Tongue (tissue), 2 donors: ENCODE data around the gene CCDC127. TPM values are rescaled to one million over a fixed set of nuclear protein-coding genes. Genes with fewer than 3 reads are reported as not detected.
"Not testable (repeated sequence)": the region's sequence is repeated elsewhere in the genome, so short reads cannot be mapped to it uniquely, and the experiment has no call there.

Experiments used
- DNase-seq: peaks from one replicate; pipeline ENCODE4 v3.0.0-alpha.2; 2015
- total RNA-seq: library from RNA; depleted of rRNA; stranded (reverse); fragments of >200 nt; gene quantifications from one replicate; pipeline ENCODE4 v1.2.3, GENCODE V29; 2014

The CCDC127 gene
- total RNA-seq, 1 donor from 2014 or later: 6.3 TPM

DNA sequence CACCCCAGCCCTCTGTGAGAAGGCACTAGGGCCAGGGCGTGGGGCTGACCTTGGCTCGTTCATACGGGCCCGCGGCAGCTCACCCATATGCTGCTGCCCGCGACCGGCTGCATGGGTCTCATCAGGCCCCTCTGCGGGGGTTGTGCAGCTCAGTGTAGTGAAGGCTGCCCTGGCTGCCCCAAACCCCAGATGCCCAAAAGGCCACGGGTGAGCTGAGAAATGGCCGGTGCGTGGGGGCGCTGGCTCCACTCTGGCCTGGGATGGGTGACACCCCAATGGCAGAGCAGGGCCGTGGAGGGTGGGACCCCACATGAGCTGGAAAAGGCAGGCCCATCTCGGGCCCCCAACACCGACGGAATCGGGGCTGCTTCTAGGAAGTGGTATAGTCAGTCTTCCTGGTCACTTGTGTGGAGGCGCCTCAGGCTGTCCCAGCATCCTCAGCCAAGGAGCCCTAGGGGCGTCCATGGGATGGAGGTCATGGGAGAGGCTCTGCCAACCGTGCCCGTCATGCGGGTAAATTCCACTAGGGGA, 46.1 kb downstream of the CCDC127 start:
- no peak for DNase-seq

DNA sequence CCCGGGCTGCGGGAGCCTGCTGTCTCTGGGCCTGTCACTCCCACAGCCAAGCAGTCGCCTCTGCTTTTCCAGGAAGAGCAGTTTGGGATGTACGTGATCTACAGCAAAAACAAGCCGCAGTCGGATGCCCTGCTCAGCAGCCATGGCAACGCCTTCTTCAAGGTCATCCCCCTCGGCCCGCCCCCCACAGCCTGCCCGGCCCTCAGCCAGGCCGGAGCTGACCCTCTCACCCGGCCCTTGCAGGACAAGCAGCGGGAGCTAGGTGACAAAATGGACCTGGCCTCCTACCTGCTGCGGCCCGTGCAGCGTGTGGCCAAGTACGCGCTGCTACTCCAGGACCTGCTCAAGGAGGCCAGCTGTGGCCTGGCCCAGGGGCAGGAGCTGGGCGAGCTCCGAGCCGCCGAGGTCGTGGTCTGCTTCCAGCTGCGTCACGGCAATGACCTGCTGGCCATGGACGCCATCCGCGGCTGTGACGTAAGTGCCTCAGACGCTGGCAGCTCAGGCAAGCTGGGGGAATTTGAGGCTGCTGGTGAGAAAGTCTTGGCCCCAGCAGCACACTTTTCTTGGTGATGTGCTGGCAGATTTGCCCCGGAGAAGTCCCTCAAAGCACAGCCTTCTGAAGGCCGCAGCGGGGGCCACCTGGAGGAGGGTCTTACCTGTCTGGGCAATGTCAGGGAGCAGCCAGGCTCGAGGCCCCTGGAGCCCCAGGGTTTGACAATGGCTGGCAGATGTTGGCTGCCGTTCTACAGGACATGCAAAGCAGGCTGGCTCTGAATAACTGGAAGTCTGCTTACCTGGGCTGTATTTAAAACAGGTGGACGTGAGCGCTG, 46.8 kb downstream of the CCDC127 start:
- no peak for DNase-seq

DNA sequence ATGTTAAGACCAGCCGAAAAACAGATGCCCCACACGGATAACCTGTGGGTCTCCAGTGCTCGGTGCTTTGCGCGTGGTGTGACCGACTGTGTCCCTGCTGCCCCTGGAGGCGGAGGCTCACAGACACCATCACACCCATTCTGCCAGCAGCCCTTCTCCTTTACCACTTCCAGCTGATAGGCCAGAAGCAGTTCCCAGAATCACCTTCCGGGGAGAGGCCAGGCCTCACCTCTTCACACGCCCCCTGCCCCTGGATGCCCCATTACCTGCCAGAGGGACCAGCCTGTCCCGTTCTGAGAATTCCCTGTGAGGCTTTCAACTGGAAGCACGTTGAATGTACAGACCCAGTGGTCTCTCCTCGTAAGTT, 48.2 kb downstream of the CCDC127 start:
- no peak for DNase-seq

DNA sequence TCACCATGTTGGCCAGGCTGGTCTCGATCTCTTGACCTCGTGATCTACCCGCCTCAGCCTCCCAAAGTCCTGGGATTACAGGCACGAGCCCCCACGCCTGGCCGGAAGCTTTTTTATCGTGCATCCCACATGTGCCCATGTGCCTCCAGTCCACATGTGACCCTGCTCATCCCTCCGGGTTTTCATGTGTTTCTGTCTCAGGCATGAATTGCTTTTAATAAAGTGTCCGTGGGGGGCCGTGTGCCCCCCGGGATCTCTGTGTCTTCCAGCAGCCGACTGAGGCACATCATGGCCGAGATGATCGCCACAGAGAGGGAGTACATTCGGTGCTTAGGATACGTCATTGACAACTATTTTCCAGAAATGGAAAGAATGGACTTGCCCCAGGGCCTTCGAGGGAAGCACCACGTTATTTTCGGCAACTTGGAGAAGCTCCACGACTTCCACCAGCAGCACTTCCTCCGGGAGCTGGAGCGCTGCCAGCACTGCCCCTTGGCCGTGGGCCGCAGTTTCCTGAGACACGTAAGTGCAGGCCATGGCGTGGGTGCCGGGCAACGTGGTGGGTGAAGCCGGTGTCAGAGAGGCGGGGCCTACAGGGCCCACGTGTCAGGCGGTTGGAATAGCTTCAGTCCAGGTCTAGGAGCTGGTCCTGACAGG, 48.8 kb downstream of the CCDC127 start:
- DNase-seq: no peak

DNA sequence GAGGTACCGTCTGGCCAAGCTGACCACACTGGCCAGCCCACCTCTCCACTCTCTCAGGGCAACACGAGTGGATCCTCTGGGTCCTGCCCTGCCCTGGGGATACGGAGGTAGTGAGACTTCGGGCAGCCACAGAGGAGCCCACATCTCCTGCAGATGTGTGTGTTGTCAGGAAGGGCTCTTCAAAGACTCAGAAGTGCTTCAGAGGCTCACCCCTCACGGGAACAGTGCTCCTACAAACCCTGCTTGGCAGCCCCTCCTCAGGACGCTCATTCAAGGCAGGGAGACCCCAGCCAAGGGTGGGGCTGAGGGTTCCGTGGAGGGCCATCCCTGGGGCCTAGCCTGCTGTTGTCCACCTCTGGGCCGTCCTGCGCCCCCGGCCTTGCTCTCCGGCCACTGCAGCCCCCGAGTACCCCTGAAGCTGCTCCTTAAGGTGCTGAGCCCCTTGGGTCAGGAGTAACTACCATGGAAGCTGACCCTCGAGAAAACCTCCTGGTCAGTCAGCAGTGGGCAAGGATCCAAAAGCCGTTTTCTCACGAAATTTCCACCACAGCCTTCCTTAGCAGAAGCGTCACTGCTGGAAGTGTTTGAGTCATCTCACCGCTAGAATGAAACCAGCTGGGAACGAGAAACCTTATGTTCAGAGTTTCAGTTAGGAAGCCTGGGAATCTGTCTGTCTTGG, 49.8 kb downstream of the CCDC127 start:
- peak; percentile 55 for DNase-seq

DNA sequence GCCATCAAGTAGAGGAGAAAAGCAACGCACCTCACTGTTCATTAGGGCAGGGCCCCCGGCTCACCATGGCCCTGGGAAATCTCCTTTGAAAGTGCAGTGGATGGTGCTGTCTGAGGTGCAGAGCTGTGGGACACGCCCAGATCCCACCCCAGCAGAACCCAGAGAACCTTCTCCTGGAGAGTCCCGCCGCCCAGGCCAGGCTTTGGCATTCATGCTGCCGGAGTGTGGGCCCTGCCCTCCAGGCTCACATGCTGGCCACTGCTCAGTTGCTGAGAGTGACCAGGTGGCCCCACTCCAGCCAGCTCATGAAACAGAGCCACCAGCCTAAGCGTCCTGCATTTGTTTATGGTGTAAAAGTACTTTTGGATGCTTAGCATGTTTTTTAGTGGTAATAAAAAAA, 50.4 kb downstream of the CCDC127 start:
- no peak for DNase-seq

DNA sequence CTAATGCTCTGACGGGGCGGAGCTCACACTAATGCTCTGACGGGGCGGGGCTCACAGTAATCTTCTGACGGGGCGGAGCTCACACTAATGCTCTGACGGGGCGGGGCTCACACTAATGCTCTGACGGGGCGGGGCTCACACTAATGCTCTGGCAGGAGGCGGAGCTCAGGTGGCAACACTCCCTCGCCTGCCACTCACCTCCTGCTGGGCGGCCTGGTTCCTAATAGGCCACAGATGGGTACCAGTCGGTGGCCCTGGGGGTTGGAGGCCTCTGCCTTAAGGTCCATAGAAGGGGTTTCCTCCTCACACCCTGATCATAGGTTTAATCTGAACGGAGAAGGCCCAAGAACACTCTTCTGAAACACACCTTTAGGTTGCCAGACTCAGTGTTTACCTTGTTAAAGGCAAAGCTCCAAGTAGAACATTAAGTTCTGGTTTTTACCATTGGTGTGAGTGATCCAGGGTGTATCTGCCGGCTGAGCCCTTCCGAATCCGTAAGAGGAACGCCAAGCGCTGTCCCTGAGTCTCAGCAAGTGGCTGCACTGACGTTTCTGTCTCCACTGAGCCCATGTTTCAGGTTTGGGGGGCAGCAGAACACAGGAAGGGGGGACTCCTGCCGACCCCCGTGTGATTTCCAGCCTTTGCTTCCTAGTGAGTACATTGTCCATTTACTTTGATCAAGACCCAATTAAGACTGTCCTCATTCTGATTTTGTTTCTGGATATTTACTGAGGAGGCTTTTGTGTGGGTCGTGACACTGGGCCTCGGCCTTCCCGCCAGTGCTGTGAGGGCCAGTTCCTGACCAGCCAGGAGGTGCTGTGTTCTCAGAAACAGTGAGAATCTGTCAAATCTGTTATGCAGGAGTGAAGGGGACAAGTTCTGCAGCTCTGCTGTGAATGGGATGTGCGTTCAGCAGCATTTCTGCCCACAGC, 51.2 kb downstream of the CCDC127 start:
- DNase-seq: no peak

DNA sequence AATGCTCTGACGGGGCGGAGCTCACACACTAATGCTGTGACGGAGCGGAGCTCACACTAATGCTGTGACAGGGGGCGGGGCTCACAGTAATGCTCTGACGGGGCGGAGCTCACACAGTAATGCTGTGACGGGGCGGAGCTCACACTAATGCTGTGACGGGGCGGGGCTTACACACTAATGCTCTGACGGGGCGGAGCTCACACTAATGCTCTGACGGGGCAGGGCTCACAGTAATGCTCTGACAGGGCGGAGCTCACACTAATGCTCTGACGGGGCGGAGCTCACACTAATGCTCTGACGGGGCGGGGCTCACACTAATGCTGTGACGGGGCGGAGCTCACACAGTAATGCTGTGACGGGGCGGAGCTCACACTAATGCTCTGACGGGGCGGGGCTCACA, 53.2 kb downstream of the CCDC127 start:
- DNase-seq: not testable (repeated sequence)

DNA sequence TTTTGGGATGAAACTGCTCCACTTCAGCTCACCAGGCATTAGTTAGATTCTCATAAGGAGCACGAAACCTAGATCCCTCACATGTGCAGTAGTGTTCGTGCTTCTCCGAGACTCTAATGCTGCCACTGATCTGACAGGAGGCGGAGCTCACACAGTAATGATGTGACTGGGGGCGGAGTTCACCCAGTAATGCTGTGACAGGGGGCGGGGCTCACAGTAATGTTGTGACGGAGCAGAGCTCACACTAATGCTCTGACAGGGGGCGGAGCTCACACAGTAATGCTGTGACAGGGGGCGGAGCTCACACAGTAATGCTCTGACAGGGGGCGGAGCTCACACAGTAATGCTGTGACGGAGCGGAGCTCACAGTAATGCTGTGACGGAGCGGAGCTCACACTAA, 53.7 kb downstream of the CCDC127 start:
- no peak for DNase-seq

DNA sequence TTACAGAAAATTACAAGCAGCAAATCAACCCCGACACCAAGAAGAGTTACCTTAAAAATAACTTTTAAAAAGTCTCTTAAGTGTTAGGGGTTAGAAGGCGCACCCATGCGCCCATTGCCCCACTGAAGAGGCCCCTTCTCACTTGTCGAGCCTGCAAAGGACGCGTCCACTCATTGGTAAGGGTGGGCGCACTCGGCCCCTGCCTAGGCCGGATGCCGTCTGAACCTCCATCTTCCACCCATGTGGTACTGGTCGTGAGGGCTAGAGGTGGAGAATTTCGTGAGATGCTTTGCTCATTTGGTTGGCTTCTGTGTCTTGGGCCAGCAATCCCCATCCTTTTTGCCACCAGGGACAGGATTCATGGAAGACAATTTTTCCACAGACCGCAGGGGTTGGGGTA, 54.1 kb downstream of the CCDC127 start:
- DNase-seq: no peak

DNA sequence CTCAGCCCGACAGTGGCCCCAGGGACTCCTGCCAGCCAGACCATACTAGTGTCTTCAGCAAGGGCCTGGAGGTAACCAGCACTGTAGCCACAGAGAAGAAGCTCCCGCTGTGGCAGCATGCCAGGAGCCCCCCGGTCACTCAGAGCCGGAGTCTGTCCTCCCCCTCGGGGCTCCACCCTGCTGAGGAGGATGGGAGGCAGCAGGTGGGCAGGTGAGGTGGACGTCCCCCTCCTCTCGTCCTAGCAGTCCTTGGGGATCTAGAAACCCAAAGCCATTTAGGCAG, 54.7 kb downstream of the CCDC127 start:
- no peak for DNase-seq

DNA sequence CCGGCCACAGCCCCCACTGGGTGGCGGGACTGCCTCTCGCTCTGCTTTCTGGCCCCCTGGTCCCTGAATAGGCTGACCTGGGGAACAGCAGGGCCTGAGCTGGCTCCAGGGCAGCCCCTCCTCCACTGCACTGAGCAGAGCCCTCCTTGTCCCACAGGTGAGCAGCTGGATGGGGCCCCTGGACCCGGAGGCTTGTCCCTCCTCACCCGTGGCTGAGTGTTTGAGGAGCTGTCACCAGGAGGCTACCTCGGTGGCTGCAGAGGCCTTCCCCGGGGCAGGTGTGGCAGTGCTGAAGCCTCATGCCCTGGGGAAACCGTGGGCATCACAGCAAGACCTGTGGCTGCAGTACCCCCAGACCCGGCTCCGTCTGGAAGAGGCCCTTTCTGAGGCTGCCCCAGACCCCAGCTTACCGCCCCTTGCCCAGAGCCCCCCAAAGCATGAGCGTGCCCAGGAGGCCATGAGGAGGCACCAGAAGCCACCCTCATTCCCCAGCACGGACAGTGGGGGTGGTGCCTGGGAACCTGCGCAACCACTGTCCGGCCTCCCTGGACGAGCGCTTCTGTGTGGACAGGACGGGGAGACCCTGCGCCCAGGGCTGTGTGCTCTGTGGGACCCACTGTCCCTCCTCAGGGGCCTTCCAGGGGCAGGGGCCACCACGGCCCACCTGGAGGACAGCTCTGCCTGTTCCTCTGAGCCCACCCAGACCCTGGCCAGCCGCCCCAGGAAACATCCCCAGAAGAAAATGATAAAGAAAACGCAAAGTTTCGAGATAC, 55.2 kb downstream of the CCDC127 start:
- DNase-seq: no peak

DNA sequence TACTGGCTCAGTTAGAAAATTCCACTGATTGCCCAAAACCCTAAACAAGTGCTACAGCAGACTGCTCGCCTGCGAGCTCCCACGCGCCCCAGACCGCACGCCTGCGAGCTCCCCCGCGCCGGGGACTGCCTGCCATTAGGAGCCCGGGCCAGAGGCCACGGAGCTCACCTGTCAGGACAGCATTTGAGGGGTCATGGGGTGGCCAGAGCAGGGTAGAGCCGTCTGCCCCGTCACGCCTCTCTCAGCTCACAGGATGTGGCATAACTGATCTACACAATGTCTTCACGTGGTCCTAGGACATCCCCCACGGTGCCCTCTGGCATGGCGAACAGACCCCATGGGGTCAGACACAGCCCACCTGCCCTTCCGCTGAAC, 55.8 kb downstream of the CCDC127 start:
- no peak for DNase-seq

DNA sequence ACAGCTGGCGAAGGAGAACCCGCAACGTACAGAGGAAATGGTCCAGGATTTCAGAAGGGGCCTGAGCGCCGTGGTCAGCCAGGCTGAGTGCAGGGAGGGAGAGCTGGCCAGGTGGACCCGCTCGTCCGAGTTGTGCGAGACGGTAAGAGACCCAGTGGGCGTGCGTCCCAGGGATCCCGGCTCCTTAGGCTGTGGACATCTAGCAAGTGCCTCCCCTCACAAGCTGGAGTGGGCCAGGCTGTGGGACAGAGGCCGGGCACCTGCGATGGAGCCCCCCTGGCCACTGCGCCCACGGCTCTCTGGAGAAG, 56.2 kb downstream of the CCDC127 start:
- no peak for DNase-seq

DNA sequence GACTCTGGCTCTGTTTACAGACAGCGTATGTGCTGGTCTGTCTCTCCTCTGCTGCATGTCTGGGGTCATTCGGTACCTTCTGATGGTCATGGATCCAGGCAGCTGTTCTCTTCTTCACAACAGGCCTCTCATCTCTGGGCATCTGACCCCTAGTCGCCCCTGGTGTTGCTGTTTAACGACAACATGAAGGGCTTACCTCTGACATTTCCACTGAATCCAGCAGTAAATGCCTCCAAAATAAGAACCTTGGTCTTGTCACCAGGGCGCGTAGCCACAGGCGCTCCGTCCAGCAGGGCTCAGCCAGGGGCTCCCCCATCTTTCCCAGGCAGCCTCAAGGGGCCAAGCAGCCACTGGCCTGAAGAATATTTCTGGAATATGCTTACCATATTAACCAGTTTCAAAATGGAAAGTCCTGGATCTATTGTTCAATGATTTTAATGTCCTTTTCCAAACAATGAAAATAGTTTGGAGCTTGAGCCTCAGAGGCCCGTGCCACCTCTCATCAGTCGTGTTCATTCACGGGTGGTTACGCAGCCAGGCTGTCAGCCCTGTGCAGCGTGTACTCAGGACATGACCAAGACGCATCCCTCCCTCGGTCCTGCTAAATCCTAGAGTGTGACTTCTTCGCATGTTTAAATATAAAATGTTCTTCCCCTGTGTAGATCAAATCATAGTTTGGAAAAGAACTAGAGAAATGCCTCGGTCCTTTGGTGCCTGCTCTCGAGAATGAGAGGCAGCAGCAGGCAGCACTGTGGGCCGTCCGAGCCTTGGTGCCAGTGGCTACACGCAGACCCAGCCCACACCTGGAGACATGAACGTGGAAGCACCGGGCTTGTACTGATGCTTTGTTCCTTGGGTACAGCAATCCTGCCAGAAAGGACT, 56.8 kb downstream of the CCDC127 start:
- peak; percentile 15 for DNase-seq

DNA sequence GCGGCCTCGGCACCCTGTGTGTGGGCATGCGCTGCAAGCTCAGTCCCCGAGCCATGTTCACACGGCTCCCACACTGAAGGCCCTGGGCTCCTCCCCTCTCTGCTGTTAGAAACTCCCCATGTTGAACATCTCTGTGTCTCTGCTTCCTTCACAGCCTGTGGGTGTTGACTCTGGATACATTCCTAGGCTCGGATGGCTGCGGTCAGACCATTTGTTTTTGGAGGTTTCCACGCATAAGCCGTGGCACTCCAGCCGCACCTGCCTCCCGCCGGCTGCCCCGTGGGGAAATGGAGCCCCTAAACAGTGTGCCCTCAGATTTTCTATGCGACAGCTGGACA, 57.8 kb downstream of the CCDC127 start:
- DNase-seq: peak; percentile 19

DNA sequence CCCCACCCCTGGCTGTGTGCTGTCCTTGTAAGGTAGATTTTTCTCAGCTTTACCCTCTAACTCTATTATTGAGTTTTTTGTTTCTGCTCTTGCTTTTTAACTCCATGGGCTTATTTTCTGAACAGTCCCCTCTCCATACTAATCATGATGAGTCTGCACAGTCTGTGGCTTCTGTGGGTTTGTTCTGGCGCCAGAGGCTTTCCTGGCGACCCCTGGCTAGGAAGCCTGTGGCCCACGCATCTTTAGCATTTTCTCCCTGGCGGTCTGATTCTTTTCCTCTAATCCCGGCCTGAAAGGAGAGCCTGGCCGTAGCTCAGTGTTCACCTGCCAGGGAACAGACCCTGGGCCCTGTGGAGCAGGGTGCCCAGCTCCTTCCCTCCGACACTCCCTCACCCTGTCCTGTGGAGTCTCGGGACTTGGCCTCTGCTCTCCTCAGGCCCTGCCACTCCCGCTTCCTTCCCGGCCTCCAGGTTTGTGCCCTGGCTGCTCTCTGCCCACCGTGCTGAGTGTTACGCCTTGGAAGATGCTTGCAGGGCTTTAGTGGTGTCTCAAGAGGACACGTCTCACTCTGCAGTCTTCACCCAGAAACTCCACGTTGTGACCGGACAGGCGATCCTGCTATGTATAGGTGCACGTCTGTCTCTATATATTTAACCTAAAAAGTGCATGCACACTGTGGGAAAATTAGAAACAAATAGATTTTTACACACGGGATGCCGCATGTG, 58.3 kb downstream of the CCDC127 start:
- no peak for DNase-seq

DNA sequence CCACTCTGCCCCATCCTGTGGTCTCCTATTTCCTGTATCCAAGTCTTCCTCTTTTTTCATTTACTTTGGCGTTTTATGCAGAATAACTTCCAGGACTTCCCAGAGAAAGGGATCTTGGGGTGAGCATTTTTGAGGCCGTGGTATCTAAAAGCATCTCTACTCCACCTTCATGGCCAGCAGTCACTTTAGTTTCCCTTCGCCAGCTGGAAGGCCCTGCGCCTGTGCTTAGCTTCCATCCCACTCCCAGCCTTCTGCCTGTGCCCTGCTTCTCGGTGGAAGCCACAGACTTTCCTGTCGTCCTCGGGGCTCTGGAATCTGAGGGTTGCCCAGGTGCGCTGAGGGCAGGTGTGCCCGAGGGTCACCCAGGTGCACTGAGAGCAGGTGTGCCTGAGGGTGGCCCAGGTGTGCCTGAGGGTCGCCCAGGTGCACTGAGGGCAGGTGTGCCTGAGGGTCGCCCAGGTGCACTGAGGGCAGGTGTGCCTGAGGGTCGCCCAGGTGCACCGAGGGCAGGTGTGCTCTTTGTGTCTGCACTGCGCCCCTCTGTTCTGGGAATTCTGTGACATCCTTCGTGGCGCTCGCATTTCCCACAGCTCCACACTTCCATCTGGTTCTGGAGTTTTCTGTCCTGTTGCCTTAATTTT, 59.0 kb downstream of the CCDC127 start:
- no peak for DNase-seq

DNA sequence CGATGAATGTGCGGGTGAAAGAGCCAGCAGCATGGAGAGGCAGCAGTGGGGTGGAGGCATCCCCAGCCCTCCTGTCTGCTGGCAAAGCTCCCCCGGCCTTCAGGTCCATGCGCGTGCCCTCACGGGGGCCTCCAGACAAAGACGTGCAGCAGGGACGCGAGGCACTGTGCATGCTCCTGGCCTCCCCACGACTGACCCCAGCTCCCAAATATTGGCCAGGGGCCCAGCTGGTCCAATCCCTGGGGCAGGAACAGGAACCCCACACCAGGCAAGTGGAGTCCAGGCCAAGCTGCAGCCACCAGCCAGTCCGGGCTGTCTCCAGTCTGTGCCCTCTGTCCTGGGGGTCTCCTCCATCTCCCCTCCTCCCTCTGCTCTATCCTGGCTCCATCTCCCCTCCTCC, 60.2 kb downstream of the CCDC127 start:
- no peak for DNase-seq
